ENCODE data around the gene PORCN. TPM values are rescaled to one million over a fixed set of nuclear protein-coding genes. Genes with fewer than 3 reads are reported as not detected.

The PORCN gene
- total RNA-seq: 10 to 100 TPM; 15.1 to 61.7 TPM

GRCh38 chrX:48508400-48509244 is at the start of gene PORCN:
Gene PORCN (plus strand): TSS chrX:48508992. CDS start chrX:48509821, 829 bp downstream.
- H3K4me1 ChIP-seq (replicated peaks): no peaks in the 10 kb centered on the region
- WGBS: 1% methylated on average over 16 of the region's 65 CpGs
- peak within 1 kb of the TSS; percentile 61 to 63 for H3K27ac ChIP-seq
- intact Hi-C loops (cut with DNase I): no loop called here
- no peaks in the 10 kb centered on the region for H3K27me3 ChIP-seq (replicated peaks; ENCODE audit: insufficient read depth)
- peak within 1 kb of the TSS; percentile 43 to 58 for H3K4me3 ChIP-seq
- no peaks in the 10 kb centered on the region for H3K36me3 ChIP-seq
- TF ChIP-seq, protein P1, sequence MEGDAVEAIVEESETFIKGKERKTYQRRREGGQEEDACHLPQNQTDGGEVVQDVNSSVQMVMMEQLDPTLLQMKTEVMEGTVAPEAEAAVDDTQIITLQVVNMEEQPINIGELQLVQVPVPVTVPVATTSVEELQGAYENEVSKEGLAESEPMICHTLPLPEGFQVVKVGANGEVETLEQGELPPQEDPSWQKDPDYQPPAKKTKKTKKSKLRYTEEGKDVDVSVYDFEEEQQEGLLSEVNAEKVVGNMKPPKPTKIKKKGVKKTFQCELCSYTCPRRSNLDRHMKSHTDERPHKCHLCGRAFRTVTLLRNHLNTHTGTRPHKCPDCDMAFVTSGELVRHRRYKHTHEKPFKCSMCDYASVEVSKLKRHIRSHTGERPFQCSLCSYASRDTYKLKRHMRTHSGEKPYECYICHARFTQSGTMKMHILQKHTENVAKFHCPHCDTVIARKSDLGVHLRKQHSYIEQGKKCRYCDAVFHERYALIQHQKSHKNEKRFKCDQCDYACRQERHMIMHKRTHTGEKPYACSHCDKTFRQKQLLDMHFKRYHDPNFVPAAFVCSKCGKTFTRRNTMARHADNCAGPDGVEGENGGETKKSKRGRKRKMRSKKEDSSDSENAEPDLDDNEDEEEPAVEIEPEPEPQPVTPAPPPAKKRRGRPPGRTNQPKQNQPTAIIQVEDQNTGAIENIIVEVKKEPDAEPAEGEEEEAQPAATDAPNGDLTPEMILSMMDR (IDR thresholded peaks at IDR 0.05): no peak
- TF ChIP-seq POLR2AphosphoS5 (IDR thresholded peaks at IDR 0.05) (peak; percentile 34), POLR2A (IDR thresholded peaks at IDR 0.05) (peak; percentile 36)
- H3K9me3 ChIP-seq: no peaks in the 10 kb centered on the region
- DNase-seq (ENCODE audit: low spot score): peak; percentile 70

GRCh38 chrX:48459483-48459882 is 49.3 kb upstream of the PORCN start:
- no peaks in the 10 kb centered on the region for H3K4me1 ChIP-seq (replicated peaks)
- H3K27ac ChIP-seq: no peak overlapping the region
- no peak overlapping the region for H3K4me3 ChIP-seq
- no peaks in the 10 kb centered on the region for H3K9me3 ChIP-seq
- no peaks in the 10 kb centered on the region for H3K36me3 ChIP-seq
- WGBS: 92% methylated on average over 6 of the region's 6 CpGs
- no peak for DNase-seq (ENCODE audit: low spot score)
- TF ChIP-seq POLR2A (IDR thresholded peaks at IDR 0.05) (no peak), POLR2AphosphoS5 (IDR thresholded peaks at IDR 0.05) (no peak)
- TF ChIP-seq, protein P1 (IDR thresholded peaks at IDR 0.05): no peak
- no peaks in the 10 kb centered on the region for H3K27me3 ChIP-seq (replicated peaks; ENCODE audit: insufficient read depth)
- intact Hi-C loops (cut with DNase I): no loop called here

GRCh38 chrX:48460031-48460430 is 48.8 kb upstream of the PORCN start:
- no peak overlapping the region for H3K4me3 ChIP-seq
- H3K36me3 ChIP-seq: no peaks in the 10 kb centered on the region
- H3K27me3 ChIP-seq (replicated peaks; ENCODE audit: insufficient read depth): no peaks in the 10 kb centered on the region
- no peaks in the 10 kb centered on the region for H3K4me1 ChIP-seq (replicated peaks)
- intact Hi-C loops (cut with DNase I): no loop called here
- no peak for TF ChIP-seq POLR2AphosphoS5 (IDR thresholded peaks at IDR 0.05)
- H3K9me3 ChIP-seq: no peaks in the 10 kb centered on the region
- no peak for DNase-seq (ENCODE audit: low spot score)
- H3K27ac ChIP-seq: no peak overlapping the region
- WGBS: 90% methylated on average over 3 of the region's 3 CpGs

GRCh38 chrX:48460606-48461005 is 48.2 kb upstream of the PORCN start:
- WGBS: 94% methylated on average over 6 of the region's 11 CpGs
- no peak overlapping the region for H3K27ac ChIP-seq
- no peaks in the 10 kb centered on the region for H3K27me3 ChIP-seq (replicated peaks; ENCODE audit: insufficient read depth)
- no peaks in the 10 kb centered on the region for H3K9me3 ChIP-seq
- intact Hi-C loops (cut with DNase I): no loop called here
- DNase-seq (ENCODE audit: low spot score): no peak
- TF ChIP-seq POLR2AphosphoS5 (IDR thresholded peaks at IDR 0.05) (no peak), POLR2A (IDR thresholded peaks at IDR 0.05) (no peak)
- TF ChIP-seq, protein P1 (IDR thresholded peaks at IDR 0.05): no peak
- H3K36me3 ChIP-seq: no peaks in the 10 kb centered on the region
- H3K4me3 ChIP-seq: no peak overlapping the region
- no peaks in the 10 kb centered on the region for H3K4me1 ChIP-seq (replicated peaks)

- Histone ChIP-seq H3K27me3 (replicated peaks; ENCODE audit: insufficient read depth) (no peaks in the 10 kb centered on the region), H3K9me3 (no peaks in the 10 kb centered on the region), H3K4me3 (no peak overlapping the region), H3K27ac (no peak overlapping the region), H3K4me1 (replicated peaks) (no peaks in the 10 kb centered on the region), H3K36me3 (no peaks in the 10 kb centered on the region)
- TF ChIP-seq POLR2A (IDR thresholded peaks at IDR 0.05) (no peak), POLR2AphosphoS5 (IDR thresholded peaks at IDR 0.05) (no peak)
- TF ChIP-seq, protein P1 (IDR thresholded peaks at IDR 0.05): no peak
- intact Hi-C loops (cut with DNase I): no loop called here
- no peak for DNase-seq (ENCODE audit: low spot score)
- WGBS: 79% methylated on average over 6 of the region's 6 CpGs
Observed at GRCh38 chrX:48461830-48462229, 47.0 kb upstream of the PORCN start.
